GM23248 (cell line): Measurements from ENCODE around the gene CHST11. TPM values are rescaled to one million over a fixed set of nuclear protein-coding genes. Genes with fewer than 3 reads are reported as not detected.

Experiments
- DNase-seq: peaks from one replicate; pipeline ENCODE4 v3.0.0-alpha.2; 2015
- H2AFZ ChIP-seq: fragments of 200-600 bp; sonication (generic); 2 replicates; pipeline ENCODE4 v1.6.1; 2016; ENCODE audit warnings: antibody characterized with exemption
- H3F3A ChIP-seq: fragments of 200-600 bp; sonication (generic); 2 replicates; pipeline ENCODE4 v1.6.1; 2016; ENCODE audit warnings: mild to moderate bottlenecking, antibody characterized with exemption, mixed run types; ENCODE audit not compliant: insufficient read depth
- H3K27ac ChIP-seq: fragments of 200-600 bp; sonication (generic); 2 replicates; pipeline ENCODE4 v1.5.1; 2016; ENCODE audit warnings: mild to moderate bottlenecking
- H3K27me3 ChIP-seq: fragments of 200-600 bp; sonication (generic); replicated peaks from 2 replicates; pipeline ENCODE4 v1.6.1; 2016; ENCODE audit warnings: mild to moderate bottlenecking; ENCODE audit not compliant: insufficient read depth
- H3K36me3 ChIP-seq: fragments of 200-600 bp; sonication (generic); 2 replicates; pipeline ENCODE4 v1.6.1; 2016; ENCODE audit warnings: low read depth, mild to moderate bottlenecking
- H3K4me1 ChIP-seq: fragments of 200-600 bp; sonication (generic); 2 replicates; pipeline ENCODE4 v1.6.1; 2016; ENCODE audit warnings: mild to moderate bottlenecking; ENCODE audit not compliant: insufficient read depth
- H3K4me2 ChIP-seq: fragments of 200-600 bp; sonication (generic); one replicate; pipeline ENCODE4 v1.6.1; 2016; ENCODE audit warnings: mild to moderate bottlenecking; ENCODE audit not compliant: unreplicated experiment
- H3K4me3 ChIP-seq: fragments of 200-600 bp; sonication (generic); 2 replicates; pipeline ENCODE4 v1.5.1; 2016; ENCODE audit warnings: mild to moderate bottlenecking
- H3K79me2 ChIP-seq: fragments of 200-600 bp; sonication (generic); 2 replicates; pipeline ENCODE4 v1.6.1; 2016; ENCODE audit warnings: mild to moderate bottlenecking; ENCODE audit not compliant: insufficient read depth
- H3K9ac ChIP-seq: fragments of 200-600 bp; sonication (generic); 2 replicates; pipeline ENCODE4 v1.6.1; 2016; ENCODE audit warnings: mild to moderate bottlenecking
- H3K9me2 ChIP-seq: fragments of 200-600 bp; sonication (generic); 2 replicates; pipeline ENCODE4 v1.6.1; 2016; ENCODE audit warnings: mixed run types, mild to moderate bottlenecking, moderate library complexity; ENCODE audit not compliant: insufficient read depth
- H3K9me3 ChIP-seq: fragments of 200-600 bp; sonication (generic); one replicate; pipeline ENCODE4 v1.6.1; 2017; ENCODE audit warnings: low read depth
- H4K20me1 ChIP-seq: fragments of 200-600 bp; sonication (generic); 2 replicates; pipeline ENCODE4 v1.6.0; 2016; ENCODE audit not compliant: insufficient read depth
- EZH2 ChIP-seq: fragments of 200-600 bp; sonication (generic); IDR thresholded peaks from 2 replicates; pipeline ENCODE4 v1.6.1; 2018; ENCODE audit warnings: antibody characterized with exemption, mild to moderate bottlenecking; ENCODE audit not compliant: insufficient read depth, poor library complexity, severe bottlenecking
- EZH2phosphoT487 ChIP-seq: fragments of 200-600 bp; sonication (generic); IDR thresholded peaks from 2 replicates; pipeline ENCODE4 v1.6.1; 2018; ENCODE audit warnings: antibody characterized with exemption, moderate library complexity, mild to moderate bottlenecking, low read depth; ENCODE audit not compliant: insufficient read depth
- WGBS, 2 experiments: methylation state at CpG; one replicate each; pipeline ENCODE4 v1.1.6; 2015 to 2017; ENCODE audit warnings: low lambda C conversion rate in 2 of 2, low coverage in 1 of 2; ENCODE audit errors: missing lambda C conversion rate in 2 of 2; 5-methylcytosine and 5-hydroxymethylcytosine counted together
- in situ Hi-C: fragments of 300-500 bp; cut with MboI; formaldehyde crosslinking; loops from 2 replicates; pipeline ENCODE4 v1.15.0; 2020
- polyA plus RNA-seq: library from polyadenylated mRNA; unstranded; fragments of >200 nt; fragmentation: Nextera tagmentation; extraction: Ambion mirVana; gene quantifications from 2 replicates; pipeline ENCODE4 v1.2.1, GENCODE V29; 2016
- total RNA-seq: library from RNA; depleted of rRNA; stranded (reverse); fragments of >200 nt; shearing (Covaris generic); gene quantifications from 2 replicates; pipeline ENCODE4 v1.2.3, GENCODE V29; 2014

The CHST11 gene
- total and polyA plus RNA-seq, 2 experiments from 2014 or later = 3.7 to 5.4 TPM

DNA sequence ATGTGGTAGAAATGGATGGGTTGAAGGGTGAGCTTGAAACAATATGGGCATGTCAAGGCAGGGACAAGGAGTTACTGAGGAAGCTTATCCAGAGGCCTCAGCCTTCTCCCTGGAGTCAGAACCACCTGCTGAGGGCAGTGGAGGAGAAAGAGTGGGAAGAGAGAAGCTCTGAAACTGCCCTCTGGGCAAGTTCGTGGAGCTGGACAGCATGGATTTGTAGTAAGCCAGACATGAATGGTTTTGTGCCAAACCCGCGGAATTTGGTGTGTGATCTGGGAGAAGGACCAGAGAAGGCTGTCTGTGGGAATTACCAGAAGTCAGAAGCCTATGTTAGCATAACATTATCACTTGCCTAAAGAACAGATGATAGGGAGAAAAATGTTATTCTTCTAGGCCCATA is 336.5 kb downstream of the CHST11 start:
- Histone ChIP-seq H3K9me2 (no peaks in the 10 kb centered on the region), H4K20me1 (no peaks in the 10 kb centered on the region), H3K9me3 (no peaks in the 10 kb centered on the region), H3K4me2 (peak overlapping the region; percentile 77), H3K36me3 (no peaks in the 10 kb centered on the region), H3K4me3 (peak overlapping the region; percentile 50), H3F3A (peaks cover 25% of the 10 kb centered on the region), H3K27ac (peak overlapping the region; percentile 48), H3K4me1 (peaks cover 22% of the 10 kb centered on the region), H3K27me3 (no peaks in the 10 kb centered on the region), H3K79me2 (no peaks in the 10 kb centered on the region), H2AFZ (no peak overlapping the region), H3K9ac (no peak overlapping the region)
- DNase-seq = peak; percentile 92
- in situ Hi-C loops = no loop called here
- WGBS, 2 experiments = 5 to 9% methylated on average over 3 of the region's 3 CpGs
- no peak for TF ChIP-seq EZH2phosphoT487
- no peak for TF ChIP-seq EZH2

GRCh38 chr12:104793968-104794367 is 337.2 kb downstream of the CHST11 start:
- no peak overlapping the region for H3K9ac ChIP-seq
- 83 to 94% methylated on average over 1 of the region's 1 CpG for WGBS, 2 experiments
- no peaks in the 10 kb centered on the region for H3K27me3 ChIP-seq
- TF ChIP-seq EZH2phosphoT487 = no peak
- TF ChIP-seq EZH2 = no peak
- no peak overlapping the region for H3K4me3 ChIP-seq
- H3K36me3 ChIP-seq = no peaks in the 10 kb centered on the region
- no peak overlapping the region for H2AFZ ChIP-seq
- in situ Hi-C loops = no loop called here
- H3K79me2 ChIP-seq = no peaks in the 10 kb centered on the region
- H4K20me1 ChIP-seq = no peaks in the 10 kb centered on the region
- H3K4me2 ChIP-seq = peak overlapping the region; percentile 62
- no peaks in the 10 kb centered on the region for H3K9me2 ChIP-seq
- no peak overlapping the region for H3K27ac ChIP-seq
- no peak for DNase-seq
- H3F3A ChIP-seq = peaks cover 25% of the 10 kb centered on the region
- no peaks in the 10 kb centered on the region for H3K9me3 ChIP-seq
- peaks cover 22% of the 10 kb centered on the region for H3K4me1 ChIP-seq

- Histone ChIP-seq H2AFZ (no peak overlapping the region), H3K4me2 (no peak overlapping the region), H3K9me2 (no peaks in the 10 kb centered on the region), H3K27ac (no peak overlapping the region), H4K20me1 (no peaks in the 10 kb centered on the region), H3K27me3 (no peaks in the 10 kb centered on the region), H3K4me3 (no peak overlapping the region), H3K9me3 (no peaks in the 10 kb centered on the region), H3K9ac (no peak overlapping the region), H3K36me3 (no peaks in the 10 kb centered on the region), H3K79me2 (no peaks in the 10 kb centered on the region), H3F3A (peaks cover 25% of the 10 kb centered on the region), H3K4me1 (peaks cover 22% of the 10 kb centered on the region)
- no peak for DNase-seq
- in situ Hi-C loops = no loop called here
- TF ChIP-seq EZH2 = no peak
- TF ChIP-seq EZH2phosphoT487 = no peak
These were observed 339.7 kb downstream of the CHST11 start for GRCh38 chr12:104796475-104796862.

- H4K20me1 ChIP-seq = no peaks in the 10 kb centered on the region
- no peak for DNase-seq
- in situ Hi-C loops = no loop called here
- peaks cover 11% of the 10 kb centered on the region for H3K4me1 ChIP-seq
- no peaks in the 10 kb centered on the region for H3K9me2 ChIP-seq
- H3K36me3 ChIP-seq = no peaks in the 10 kb centered on the region
- H3K79me2 ChIP-seq = no peaks in the 10 kb centered on the region
- TF ChIP-seq EZH2 (no peak), EZH2phosphoT487 (no peak)
- H3F3A ChIP-seq = peaks cover 2% of the 10 kb centered on the region
- H3K9ac ChIP-seq = no peak overlapping the region
- no peak overlapping the region for H2AFZ ChIP-seq
- H3K27me3 ChIP-seq = no peaks in the 10 kb centered on the region
- 96 to 97% methylated on average over 1 of the region's 1 CpG for WGBS, 2 experiments
- H3K4me3 ChIP-seq = no peak overlapping the region
- H3K9me3 ChIP-seq = no peaks in the 10 kb centered on the region
- no peak overlapping the region for H3K4me2 ChIP-seq
- no peak overlapping the region for H3K27ac ChIP-seq
These were observed 342.7 kb downstream of the CHST11 start for GRCh38 chr12:104799458-104799857.

DNA sequence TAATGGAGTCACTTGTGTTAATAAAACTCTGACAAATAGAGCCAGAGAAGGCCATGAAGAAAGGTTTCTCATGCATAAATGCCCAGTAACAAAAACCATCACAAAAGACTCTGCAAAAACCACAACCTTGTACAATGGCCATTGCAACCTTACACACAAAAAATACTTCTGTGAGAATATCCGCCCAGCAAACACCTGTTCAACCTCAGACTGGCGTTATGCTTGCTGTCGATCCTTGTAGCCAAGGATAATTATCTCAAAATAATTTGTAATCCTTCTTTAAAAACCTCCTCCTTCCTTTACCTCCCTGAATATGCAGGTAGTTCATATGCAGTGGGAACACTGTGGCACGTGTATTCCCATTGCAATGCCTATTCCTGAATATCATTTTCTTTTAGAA is 344.3 kb downstream of the CHST11 start:
- Histone ChIP-seq H4K20me1 (no peaks in the 10 kb centered on the region), H3K4me3 (no peak overlapping the region), H3K9ac (no peak overlapping the region), H3K9me2 (no peaks in the 10 kb centered on the region), H2AFZ (no peak overlapping the region), H3K4me2 (no peak overlapping the region), H3K4me1 (peaks cover 24% of the 10 kb centered on the region), H3K36me3 (no peaks in the 10 kb centered on the region), H3K79me2 (no peaks in the 10 kb centered on the region), H3F3A (peaks cover 14% of the 10 kb centered on the region), H3K9me3 (no peaks in the 10 kb centered on the region), H3K27me3 (no peaks in the 10 kb centered on the region), H3K27ac (no peak overlapping the region)
- 86 to 89% methylated on average over 4 of the region's 4 CpGs for WGBS, 2 experiments
- in situ Hi-C loops = no loop called here
- TF ChIP-seq EZH2phosphoT487 = no peak
- no peak for TF ChIP-seq EZH2
- no peak for DNase-seq
